CD4-positive, alpha-beta T cell treated with Interleukin-2 at 100 ng/mL for 4 hours (primary cell): ENCODE results near the gene PEMT.
"Not testable (repeated sequence)": the region's sequence is repeated elsewhere in the genome, so short reads cannot be mapped to it uniquely, and the experiment has no call there.

Experiments used
- DNase-seq: peaks from one replicate; pipeline ENCODE4 v3.0.0-alpha.2; 2020; ENCODE audit warnings: low spot score

The PEMT gene

DNA sequence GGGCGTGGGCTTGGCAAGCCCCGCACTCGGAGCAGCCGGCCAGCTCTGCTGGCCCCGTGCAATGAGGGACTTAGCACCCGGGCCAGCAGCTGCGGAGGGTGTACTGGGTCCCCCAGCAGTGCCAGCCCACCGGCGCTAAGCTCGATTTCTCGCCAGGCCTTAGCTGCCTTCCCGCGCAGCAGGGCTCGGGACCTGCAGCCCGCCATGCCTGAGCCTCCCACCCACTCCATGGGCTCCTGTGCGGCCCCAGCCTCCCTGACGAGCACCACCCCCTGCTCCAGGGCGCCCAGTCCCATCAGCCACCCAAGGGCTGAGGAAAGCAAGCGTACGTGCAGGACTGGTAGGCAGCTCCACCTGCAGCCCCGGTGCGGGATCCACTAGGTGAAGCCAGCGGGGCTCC lies 105.1 kb downstream of the PEMT start:
- not testable (repeated sequence) for DNase-seq

DNA sequence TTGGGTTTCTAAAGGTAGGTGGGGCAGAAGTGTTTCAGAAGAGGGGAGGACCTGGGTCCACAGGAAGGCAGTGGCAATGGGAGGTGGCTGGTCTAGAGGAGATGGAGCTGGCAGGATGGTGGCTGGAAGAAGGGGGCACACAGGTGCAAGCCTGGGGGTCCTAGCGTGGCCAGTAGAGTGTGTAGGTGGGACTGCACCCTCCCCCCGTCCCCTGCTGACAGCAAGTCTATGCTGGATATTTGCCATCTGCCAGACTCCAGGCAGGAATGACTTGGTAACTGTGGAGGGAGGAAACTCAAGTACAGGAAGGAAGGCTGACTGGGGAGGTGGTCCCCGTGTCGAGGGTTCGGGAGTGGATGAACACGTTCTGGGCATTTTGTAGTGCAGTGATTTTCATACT lies 106.1 kb downstream of the PEMT start:
- no peak for DNase-seq

DNA sequence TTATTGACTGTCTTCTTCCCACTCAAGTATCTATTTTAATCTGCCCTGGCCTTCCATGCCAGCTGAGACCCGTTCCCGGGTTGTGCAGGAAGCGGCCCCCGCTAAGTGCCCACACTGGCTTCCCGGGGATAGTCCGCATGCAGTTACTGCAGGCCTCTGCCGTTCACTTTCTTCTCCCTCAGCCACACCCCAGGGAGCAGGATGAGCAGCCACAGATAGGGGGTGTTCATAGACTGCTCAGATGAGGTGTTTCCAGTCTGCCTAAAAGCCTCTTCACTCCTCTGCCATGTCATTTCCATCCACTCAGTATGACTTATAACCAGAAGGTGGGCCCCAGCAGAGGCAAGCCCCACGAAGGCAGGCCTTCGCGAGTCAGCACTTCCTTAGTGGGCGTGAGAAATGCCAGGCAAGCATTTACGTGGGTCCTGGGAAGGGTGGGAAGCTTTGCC lies 107.0 kb downstream of the PEMT start:
- no peak for DNase-seq

DNA sequence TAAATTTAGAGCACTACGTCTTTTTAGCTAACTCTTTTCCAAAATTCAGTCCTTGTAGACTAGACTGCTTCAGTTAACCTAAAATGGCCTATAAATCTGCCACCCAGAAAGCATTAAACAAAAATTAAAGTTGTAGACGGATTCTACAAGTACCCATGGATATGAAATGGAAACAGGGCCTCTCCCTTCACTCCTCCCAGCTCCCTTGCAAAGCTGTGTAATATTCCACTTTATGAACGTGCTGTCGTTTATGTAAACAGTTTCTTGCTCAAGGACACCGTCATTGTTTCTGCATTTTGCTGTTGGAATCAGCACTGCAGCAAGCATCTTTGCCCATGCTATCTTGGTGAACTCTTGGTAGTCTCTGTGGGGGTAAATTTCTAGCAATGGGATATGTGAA lies 109.6 kb downstream of the PEMT start:
- DNase-seq: no peak

DNA sequence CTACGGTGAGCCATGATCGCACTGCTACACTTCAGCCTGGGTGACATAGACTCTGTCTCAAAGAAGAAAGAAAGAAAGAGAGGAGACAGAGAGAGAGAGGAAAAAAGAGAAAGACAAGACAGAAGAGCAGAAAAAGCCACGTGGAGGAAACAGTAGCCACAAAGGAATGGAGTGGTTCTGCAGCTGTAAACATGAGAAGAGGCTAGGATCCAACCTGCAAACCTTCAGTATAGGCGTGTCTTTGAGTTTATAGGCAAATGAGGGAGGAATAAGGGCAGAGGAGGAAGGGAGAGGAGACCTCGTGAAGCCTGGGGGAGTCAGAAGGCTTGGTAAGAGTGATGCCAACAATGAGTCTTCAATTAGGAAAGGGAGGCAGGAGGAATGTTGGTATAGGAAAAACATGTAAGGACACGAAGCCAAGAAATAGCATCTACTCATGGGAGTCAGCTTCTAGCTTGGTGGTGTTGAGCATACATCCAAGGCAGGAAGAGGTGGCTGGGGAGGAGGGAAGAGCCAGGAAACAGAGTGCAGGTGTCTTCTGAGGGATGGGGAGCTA lies 110.8 kb downstream of the PEMT start:
- DNase-seq: no peak

DNA sequence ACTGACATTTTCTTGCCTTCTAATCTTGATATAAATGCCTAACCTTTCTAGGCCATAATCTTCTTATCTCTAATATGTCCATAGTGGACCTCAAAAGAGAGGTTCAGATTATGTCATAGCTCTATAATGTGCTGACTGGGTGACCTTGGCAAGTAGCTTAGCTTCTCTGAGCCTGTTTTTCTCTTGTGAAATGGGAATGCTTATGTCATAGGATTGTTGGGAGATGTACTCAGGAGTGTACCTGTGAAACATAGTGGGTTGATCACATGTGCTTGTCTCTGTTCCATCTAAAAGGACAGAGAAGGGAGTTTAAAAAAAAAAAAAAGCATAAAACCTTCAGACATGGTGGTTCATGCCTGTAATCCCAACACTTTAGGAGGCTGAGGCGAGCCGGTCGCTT lies 112.3 kb downstream of the PEMT start:
- no peak for DNase-seq

DNA sequence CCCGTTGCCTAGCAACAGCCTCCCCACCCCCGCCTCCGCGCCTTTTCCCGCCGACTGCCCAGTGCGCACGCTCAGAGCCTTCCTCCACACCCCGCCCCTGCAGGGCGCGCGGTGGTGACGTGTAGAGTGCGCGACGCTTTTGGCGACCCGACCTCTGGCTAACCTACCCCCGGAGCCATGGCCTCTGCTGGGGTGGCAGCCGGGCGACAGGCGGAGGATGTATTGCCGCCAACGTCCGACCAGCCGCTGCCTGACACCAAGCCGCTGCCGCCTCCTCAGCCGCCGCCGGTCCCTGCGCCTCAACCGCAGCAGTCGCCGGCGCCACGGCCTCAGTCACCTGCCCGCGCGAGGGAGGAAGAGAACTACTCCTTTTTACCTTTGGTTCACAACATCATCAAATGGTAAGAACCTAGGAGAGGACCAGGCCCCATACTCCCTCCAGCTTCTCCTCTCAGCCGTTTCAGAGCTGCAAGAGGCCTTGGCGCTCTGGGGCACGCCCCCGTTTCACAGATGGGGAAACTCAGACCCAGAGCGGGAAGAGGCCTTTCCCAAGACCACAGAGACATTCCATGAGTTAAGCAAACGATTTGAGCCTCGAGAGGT lies 114.5 kb downstream of the PEMT start, which contains the start of gene MED9:
MED9 (plus strand) TSS at position 136 of the 603 bp plus-strand sequence; CDS start at position 178, 42 bp downstream.
- peak; percentile 92 for DNase-seq

DNA sequence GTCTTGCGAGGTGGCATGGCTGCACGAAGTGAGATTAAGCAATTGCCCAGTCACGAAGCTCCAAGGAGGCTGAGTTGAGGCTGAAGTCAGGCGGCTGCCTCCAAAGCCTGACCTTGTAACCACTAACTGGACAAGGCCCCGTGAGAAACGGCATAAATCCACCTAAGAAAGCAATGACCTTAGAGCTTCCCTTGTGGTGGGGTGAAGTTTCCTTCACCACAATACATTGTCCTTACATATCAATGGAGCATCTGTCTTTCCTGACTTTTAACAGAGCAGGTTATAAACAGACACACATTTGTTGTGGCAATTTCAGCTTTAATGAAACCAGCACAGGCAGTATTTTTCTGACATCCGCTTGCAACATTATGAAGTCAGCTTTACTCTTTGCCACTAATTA lies 117.2 kb downstream of the PEMT start:
- DNase-seq: no peak

DNA sequence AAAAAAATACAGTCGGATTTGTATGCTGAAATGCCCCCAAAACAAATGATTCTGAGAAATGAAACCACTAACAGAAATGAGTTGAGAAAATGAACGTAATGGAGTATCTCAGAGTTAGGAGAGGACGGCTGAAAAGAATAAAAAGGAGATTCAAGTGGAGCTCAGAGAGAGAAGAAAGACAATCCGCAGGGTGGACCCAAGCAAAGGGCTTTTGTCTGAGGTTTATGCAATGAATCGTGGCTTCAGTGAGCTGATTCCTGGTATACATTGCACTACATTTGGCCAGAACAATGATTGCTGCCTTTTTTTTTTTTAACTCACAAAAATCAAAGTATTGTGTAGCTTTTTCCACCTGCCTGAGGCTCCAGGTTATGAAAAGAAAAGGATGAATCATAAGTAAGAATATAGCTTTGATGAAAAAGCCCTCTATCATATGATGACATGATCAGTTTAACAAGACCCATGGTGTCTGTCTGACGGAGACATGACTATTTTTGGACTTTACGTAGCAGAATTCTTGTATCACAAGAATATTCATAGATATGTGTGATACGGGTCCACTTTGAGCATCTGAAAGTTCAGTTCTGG lies 119.1 kb downstream of the PEMT start:
- DNase-seq: no peak

DNA sequence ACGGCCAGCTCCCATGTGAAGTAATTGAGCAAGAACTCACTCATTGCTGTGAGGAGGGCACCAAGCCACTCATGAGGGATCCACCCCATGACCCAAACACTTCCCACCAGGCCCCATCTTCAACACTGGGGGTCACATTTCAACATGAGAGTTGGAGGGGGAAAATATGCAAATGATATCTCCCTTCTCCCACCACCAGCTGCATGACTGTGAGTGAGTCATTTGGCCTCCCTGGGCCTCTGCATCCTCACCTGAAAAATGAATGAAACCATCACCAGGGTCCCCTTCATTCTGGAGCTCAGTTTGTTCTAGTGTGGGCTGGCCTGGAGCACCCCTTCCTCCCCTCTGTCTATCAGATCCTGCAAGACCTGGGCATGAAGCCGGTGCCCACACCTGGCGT lies 121.5 kb downstream of the PEMT start:
- no peak for DNase-seq

DNA sequence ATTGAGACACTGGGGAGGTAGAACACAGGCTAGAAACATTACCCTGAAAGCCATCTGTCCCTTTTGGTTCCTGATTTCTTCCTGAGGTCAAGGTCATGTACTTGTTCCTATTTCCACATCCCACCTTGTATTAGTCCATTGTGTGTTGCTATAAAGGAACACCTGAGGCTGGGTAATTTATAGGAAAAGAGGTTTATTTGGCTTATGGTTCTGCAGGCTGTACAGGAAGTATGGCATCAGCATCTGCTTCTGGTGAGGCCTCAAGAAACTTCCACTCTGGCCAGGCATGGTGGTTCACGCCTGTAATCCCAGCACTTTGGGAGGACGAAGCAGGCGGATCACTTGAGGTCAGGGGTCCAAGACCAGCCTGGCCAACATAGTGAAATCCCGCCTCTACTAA lies 122.2 kb downstream of the PEMT start:
- no peak for DNase-seq

DNA sequence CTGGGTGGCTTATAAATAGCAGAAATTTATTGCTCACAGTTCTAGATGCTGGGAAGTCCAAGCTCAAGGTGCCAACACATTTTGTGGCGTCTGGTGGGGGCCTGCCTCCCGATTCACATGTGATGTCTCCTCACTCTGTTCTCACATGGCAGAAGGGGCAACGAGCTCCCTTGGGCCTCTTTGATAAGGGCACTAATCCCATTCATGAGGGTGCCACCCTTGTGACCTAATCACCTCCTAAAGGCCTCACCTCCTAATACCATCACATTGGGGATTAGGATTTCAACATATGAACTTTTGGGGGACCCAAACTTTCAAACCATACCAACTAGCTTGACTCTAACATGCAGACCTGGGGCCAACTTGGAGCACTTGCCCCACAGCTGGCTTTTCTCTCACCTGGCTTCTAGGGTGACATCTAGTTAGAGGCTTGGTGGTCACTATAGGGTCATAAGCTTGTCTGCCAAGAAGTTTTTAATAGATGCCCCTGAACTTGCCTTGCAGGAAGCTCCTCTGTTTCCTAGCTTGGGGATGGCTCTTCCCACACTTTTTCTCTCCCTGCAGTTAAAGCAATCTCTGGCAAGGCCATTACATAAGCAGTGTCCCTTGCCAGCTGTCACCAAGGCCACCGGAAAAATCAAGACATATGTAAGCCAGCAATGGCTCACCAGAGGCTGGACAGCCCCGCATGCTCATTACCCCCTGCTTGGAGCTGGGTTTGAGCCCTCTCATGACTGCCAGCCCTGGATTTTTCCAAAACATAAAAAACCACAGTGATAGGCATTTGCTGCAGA lies 123.1 kb downstream of the PEMT start:
- no peak for DNase-seq

DNA sequence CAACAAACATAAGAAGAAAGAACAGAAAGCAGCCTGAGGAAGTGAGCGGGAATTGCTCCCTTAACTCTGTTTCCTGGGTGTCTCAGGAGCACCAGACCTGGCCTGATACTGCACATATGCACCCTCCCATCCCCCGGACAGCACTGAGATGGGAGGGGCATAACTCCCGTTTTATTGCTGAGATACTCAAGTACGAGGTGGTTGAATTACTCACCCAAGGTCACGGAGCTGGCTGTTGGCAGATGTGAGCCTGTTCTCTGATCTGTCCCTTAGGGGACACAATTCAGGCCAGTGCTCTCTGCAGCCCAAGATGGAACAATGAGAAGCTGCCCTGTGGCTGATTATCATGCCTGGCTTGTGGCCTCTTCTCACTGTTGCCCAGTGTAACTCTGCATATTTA lies 123.8 kb downstream of the PEMT start:
- DNase-seq: no peak

DNA sequence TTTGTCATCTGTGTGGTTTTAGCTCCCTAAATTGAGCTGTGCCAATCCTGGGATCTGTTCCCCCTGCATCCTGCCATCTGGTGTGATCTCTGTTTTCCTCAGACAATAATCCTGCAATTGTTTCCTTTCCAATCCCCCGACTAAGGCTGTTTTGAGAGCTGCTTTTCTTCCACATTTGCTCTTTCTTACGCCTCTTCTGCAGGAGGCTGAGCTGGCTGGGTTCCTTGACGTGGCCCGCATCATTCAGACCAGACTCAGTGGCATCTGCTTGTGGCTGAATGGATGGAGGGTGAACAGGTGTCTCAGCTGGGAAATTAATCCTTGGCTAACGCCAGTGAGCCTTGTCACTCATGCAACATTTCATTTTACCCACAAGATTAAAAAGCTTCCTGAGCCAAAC lies 124.5 kb downstream of the PEMT start:
- no peak for DNase-seq

DNA sequence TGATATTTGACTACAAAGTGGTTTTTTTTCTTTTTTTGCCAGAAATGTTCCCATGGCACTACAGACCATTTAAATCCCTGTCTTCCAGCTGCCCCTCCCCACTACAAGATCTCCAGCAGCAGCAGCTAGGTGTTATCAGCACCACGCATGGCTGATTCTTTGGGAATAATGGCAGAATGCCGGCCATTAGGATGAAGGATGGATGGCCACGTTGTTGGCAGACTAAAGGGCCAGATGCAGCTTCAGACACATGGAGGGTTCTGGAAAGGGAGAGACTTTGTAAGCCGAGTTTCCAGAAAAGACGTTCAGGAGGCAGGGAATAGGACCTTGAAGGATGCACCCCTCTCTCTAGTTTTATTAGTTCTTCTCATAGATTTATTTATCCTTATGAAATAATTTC lies 125.0 kb downstream of the PEMT start:
- DNase-seq: no peak

DNA sequence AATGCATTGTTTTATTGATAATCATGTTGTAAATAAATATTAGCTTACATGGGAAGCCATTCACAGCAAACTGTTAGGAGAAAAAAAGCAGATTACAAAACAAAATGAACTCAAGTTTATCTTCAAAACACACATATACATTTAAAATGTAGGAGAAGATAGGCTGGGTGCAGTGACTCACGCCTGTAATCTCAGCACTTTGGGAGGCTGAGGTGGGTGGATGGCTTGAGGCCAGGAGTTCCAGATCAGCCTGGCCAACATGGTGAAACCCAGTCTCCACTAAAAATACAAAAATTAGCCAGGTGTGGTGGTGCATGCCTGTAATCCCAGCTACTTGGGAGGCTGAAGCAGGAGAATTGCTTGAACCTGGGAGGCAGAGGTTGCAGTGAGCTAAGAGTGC lies 125.6 kb downstream of the PEMT start:
- not testable (repeated sequence) for DNase-seq

DNA sequence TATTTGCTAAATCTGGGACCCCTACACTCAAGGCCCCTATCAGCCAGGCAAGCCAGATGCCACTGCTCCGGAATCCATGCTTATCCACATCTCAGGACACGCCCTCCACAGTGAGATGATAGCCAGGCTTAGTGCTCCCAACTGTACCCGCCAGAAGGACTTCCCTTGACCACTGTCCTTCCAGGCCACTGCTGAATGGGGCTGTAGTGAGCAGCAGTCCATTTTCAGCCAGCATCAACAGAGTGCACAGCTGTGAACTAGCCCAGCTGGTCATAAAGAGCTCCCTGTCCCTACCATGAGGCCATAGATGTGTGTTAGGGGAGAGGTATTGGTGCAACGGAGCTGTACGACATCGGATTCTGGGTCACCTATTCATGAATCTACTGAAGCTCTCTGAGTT lies 127.7 kb downstream of the PEMT start:
- no peak for DNase-seq

DNA sequence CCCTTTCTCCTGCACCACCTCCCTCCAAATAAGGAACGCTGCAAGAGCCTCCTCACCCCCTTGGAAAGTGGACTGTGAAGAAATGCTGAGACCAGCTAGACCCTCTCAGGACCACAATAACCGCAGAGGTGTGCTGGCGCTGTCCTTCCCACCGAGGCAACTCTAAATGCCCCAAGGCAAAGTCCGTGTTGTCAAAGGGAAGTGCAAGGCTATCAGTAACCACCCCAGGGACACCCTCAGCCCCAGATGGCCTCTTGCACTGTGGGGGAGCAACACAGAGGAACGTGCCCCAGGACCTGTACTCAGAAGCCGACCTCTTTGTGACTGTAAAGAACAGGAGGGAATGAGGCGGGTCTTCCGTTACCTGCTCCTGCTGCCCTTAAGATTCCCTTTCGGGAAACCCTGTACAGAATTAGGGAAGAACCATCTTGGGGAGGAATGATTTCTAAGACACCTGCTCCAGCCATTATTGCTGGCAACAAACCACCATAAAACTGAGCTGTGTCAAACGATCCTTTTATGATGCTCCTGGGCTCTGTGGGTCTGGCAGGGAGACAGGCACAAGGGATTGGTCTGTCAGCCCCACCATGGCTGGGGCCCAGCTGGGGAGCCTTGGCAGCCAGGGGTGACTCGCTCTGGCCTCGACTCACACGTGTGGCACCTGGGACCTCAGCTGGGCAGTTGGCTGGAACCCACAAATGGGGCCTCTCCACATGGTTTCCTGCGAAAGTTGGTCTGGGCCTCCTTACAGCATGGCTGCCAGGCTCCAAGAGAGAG lies 129.3 kb downstream of the PEMT start:
- no peak for DNase-seq

DNA sequence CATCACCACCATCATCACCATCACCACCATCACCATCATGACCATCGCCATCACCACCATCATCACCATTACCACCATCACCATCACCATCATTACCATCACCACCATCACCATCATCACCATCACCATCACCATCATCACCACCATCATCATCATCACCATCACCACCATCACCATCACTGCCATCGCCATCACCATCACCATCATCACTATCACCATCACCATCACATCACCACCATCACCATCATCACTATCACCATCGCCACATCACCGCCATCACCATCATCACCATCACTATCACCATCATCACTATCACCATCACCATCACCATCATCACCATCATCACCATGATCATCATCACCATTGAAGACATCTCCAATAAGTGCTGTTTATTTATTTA lies 131.5 kb downstream of the PEMT start:
- no peak for DNase-seq

DNA sequence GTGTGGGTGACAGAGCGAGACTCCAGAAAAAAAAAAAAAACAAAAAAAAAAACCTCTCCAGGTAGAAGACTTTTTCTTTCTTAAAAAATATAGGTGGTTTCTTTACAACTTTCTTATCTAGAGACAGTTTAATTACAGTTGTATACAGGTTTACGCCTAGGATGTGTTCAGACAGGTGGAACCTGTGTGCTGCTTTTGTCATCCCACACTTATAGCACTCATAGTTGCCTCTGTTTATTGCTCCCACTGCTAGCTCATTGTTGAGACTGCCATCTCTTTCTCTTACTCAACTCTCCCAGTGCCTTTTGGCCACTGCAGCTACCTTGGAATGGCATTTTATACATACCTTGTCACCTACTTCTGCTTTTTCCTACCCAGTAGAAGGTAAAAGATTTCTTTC lies 133.8 kb downstream of the PEMT start:
- DNase-seq: no peak

DNA sequence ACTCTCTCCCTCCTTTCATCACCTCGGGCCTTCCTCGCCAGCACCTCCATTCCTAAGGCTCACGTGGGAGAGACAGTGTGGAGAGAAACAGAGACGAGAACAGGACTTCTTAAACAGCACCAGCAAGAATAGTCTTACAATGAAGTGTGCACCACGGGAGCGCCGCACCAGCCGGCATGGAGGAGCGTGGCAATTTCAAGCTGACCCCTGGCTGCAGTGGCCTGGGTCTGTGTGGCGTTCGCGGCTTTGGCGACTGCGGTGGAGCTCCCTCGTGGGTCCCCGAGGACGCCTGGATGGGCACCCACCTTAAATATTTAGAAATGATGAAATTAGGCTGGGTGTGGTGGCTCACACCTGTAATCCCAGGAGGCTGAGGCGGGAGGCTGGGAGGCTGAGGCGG lies 135.3 kb downstream of the PEMT start:
- DNase-seq: no peak
